Measurements from ENCODE around the gene IQGAP1.
A peak's percentile ranks its signal among the peaks of the same experiment; 100 is the strongest.
"Not testable (repeated sequence)": the region's sequence is repeated elsewhere in the genome, so short reads cannot be mapped to it uniquely, and the experiment has no call there.

IQGAP1 gene, protein sequence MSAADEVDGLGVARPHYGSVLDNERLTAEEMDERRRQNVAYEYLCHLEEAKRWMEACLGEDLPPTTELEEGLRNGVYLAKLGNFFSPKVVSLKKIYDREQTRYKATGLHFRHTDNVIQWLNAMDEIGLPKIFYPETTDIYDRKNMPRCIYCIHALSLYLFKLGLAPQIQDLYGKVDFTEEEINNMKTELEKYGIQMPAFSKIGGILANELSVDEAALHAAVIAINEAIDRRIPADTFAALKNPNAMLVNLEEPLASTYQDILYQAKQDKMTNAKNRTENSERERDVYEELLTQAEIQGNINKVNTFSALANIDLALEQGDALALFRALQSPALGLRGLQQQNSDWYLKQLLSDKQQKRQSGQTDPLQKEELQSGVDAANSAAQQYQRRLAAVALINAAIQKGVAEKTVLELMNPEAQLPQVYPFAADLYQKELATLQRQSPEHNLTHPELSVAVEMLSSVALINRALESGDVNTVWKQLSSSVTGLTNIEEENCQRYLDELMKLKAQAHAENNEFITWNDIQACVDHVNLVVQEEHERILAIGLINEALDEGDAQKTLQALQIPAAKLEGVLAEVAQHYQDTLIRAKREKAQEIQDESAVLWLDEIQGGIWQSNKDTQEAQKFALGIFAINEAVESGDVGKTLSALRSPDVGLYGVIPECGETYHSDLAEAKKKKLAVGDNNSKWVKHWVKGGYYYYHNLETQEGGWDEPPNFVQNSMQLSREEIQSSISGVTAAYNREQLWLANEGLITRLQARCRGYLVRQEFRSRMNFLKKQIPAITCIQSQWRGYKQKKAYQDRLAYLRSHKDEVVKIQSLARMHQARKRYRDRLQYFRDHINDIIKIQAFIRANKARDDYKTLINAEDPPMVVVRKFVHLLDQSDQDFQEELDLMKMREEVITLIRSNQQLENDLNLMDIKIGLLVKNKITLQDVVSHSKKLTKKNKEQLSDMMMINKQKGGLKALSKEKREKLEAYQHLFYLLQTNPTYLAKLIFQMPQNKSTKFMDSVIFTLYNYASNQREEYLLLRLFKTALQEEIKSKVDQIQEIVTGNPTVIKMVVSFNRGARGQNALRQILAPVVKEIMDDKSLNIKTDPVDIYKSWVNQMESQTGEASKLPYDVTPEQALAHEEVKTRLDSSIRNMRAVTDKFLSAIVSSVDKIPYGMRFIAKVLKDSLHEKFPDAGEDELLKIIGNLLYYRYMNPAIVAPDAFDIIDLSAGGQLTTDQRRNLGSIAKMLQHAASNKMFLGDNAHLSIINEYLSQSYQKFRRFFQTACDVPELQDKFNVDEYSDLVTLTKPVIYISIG (N-terminal part only)

DNA sequence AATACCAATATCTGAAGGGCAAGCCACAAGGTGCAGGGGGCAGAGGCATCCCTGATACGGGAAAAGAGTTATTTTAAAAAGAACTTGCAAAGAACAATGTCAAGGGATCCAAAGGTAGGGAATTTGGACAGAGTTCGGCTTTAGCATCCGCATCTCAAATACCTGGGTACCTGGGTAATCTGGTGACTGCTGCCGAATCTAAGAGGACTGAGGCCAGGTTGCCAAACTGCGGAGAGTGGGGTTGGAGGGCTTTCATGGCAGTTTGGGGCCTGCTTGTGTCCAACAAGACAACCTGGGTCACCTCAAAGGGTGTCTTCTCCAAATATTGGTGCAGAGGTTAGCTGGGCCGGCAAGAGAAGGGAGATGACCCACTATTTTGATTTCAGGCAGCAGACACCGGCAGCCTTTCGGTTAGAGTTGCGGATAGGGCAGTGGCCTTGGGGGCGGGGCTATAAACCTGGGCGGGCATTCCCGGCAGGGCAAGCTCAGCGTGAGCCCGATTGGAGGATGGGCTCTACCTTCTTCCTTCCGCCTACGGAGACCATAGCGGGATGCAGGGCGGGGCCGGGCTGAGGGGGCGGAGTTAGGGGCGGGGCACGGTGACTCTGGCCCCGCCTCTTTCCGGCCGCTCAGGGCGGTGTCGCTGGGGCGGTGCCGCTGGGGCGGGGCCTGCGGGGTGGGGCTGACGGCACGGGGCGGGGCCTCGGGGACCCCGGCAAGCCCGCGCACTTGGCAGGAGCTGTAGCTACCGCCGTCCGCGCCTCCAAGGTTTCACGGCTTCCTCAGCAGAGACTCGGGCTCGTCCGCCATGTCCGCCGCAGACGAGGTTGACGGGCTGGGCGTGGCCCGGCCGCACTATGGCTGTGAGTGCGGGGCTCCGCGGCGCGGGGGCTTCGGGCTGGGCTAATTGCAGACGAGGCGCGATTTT, at the start of gene IQGAP1:
Gene IQGAP1, plus strand, starts transcription at position 709 of the 928 bp plus-strand sequence. Its CDS starts 100 bp downstream, at position 809.
- peak; percentile 59 for DNase-seq

DNA sequence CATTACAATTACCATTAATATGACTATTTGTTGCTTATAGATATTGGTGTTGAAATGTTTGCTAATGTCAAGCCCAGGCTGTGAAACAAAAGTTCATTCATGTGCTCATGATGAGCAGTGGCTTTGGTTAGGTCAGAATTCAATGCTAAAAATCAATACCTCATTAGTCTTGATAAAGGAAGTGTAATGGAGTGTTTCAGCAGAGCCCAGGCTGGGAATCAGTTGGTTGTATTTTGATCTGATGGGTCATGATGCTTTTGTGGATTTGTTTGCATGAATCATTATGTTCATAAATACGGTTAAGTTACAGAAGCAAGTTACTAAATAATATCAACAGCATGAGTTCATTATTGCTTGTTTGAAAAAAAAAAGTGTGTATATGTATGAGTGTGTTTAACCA, 49.5 kb upstream of the IQGAP1 start:
- no peak for DNase-seq

DNA sequence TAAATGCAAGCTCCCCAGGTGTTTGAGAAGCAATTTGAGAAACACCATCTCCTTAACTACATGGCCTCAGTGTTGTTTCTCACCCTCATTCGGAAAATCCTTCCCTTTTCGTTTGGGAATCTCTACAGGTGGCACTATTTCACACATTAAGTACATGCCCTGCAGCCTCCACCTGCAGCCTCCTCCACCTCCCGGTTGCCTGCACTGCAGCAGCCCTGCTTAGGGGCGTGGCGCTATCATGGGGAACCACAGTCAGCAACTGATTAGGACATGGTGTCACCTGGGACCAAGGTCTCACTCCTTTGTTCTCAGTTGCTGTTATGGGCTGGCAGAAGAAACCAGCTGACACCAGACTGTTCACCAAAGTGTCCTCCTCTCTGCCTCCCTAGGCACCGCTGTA, 47.7 kb upstream of the IQGAP1 start:
- no peak for DNase-seq

DNA sequence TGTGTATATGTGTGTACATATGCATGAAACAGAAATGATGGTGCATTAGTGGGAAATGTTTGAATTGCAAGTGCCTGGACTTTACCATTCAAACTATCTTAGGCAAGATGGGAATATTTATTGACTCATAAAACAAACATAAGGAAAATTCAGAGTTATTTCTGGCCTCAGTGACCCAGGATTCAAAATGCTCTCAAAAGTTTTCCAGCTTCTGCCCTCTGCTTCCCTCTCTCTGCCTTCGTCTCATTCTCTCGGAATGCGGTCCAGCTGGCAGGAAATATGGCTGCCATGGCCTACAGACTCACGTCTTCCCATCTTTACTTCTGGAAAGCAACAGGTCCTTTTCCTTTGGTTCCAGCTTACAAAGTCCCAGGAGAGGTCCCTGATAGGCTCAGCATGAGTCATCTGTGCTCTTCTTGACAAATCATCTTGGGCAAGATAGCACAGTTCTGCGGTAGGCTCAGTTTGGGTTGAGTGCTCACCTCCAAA, 44.7 kb upstream of the IQGAP1 start:
- DNase-seq = no peak

DNA sequence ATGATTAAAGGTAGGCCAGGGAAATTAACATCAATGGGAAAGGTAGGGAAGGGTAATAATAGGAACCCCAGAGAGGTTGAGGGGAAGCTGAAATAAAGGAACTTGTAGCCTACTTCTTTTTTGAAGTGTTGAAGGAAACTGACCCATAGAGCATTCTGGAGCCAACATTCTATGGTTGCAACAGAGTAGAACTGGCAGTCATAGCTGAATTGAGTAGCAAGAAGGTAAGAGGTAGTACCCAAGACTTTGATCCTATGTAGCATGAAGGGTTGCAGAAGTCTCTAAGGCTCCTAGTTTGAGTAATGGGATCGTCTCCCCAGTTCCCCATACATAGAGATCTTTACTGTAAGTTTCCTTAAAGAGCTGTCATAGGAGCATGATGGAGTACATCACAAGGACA, 43.4 kb upstream of the IQGAP1 start:
- no peak for DNase-seq

DNA sequence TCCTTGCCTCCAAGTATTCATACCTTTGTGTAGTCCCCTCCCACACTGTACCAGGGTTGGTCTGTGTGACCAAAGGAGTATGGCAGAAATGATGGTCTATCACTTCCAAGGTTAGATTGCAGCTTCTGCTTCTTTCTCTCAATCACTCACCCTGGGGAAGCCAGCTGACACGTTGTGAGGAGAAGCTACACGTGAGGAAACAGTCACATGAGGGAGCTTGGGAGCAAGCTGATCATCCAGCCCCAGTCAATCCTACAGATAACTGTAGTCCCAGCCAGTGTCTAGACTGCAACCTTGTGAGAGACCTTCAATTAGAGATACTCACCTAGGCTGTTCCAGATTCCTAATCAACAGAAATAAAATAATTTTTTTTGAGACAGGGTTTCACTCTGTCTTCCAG, 42.2 kb upstream of the IQGAP1 start:
- no peak for DNase-seq

DNA sequence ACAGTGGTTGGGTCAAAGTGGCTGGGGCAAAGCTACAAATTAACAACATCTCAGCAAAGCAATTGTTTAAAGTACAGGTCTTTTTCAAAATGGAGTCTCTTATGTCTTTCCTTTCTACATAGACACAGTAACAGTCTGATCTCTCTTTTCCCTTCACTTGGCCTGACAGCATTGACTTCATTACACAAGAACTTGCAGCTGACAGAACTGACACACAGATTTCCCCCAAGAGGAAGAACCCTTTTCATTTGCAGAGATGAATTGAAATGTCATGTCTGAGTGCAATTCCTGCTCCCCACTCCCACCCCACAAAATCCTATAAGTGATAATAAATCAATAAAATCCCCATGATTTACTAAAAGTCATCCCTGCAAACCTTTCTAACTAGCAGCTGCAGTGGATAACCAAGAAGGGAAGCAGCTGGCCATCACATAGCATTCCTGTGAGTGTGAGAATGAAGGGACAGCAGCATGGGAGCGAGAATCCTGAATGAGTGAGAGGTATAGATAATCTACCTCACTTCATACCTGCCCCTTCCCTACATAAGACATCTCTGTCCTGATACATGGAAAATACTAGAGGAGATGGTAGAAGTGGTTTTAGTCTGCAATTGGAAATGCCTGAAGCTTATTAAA, 40.5 kb upstream of the IQGAP1 start:
- DNase-seq = not testable (repeated sequence)

DNA sequence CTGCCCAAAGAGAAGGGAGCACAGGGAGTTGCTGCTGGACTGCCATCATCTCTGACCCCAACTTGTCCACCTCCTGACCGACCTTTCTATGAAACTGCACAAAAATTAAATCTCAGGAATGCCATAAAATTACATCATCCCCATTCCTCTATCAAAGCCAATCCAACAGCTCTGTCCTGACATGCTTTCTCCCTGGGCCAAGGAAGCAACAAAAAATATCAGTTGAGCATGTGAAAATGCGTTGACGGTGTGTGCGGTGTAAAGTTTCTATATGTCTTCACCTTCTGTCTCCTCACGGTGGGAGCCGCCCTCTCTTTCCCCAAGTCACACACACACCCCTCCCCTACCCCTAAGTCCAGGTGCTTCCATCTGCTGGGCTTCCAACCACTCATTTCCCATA, 39.6 kb upstream of the IQGAP1 start:
- no peak for DNase-seq

DNA sequence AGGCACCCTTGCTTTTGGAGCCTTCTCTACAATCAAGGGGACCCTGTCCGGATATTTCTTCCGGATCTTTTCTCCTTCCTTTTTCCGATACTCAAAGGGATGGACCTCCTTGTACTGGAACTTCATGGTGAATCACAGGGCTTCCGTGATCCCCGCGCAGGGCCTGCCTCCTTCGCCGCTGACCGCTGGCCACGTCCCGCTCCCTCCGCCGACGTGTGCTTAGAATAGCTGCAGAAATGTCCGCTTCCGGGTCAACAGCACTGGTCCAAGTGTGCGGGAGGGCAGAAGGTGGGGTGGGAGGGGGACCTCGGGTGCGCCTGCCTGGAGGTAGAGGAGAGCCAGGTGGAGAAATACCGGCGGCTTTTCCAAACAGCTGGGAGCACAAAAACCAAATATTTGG, 39.0 kb upstream of the IQGAP1 start:
- no peak for DNase-seq

DNA sequence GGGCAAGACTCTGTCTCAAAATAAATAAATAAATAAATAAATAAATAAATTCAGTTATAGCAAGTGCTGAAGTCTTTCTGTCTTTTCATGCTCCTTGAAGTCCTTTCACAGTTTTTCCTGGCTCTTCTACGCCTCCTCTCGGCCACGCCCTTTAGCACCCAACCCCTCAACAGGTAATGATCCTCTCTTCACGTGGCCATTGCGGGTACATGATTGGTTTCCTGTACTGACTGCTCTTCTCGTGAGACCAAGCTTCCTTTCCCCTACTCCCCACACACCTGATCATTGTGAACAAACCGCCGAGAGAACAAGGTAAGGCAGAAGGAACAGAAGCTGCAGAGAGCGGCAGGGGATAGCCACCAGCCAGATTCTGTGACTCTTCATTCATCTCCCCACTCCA, 38.2 kb upstream of the IQGAP1 start:
- no peak for DNase-seq

DNA sequence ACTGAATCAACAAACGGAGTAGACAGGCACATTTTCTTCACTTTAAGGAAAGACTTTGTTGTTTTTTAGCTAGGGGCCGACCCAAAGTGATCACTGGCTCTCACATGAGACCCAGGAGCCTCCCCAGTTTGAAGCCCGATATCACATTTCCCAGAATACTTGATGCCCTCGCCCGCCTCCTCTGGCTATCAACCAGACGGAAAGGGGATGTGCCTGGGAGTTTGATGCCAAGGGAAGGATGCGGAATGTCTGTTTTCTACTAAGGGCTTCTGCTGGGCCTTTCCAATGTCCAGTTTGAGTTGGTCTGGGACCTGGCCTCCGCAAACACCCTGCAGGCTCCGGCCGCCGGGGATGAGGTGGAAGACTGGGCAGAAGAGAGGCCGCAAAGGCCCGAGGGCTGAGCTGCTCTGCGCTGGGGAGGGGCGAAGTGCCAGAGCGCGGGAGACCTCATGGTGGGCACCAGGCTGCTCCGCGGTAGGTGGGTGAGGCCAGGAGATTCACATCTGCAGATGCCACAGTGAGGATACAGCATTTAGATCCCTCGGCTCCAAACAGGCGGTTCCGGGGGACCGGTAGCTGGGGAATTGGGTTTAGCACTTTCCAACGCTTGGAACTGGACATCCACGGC, 36.4 kb upstream of the IQGAP1 start:
- DNase-seq = no peak

DNA sequence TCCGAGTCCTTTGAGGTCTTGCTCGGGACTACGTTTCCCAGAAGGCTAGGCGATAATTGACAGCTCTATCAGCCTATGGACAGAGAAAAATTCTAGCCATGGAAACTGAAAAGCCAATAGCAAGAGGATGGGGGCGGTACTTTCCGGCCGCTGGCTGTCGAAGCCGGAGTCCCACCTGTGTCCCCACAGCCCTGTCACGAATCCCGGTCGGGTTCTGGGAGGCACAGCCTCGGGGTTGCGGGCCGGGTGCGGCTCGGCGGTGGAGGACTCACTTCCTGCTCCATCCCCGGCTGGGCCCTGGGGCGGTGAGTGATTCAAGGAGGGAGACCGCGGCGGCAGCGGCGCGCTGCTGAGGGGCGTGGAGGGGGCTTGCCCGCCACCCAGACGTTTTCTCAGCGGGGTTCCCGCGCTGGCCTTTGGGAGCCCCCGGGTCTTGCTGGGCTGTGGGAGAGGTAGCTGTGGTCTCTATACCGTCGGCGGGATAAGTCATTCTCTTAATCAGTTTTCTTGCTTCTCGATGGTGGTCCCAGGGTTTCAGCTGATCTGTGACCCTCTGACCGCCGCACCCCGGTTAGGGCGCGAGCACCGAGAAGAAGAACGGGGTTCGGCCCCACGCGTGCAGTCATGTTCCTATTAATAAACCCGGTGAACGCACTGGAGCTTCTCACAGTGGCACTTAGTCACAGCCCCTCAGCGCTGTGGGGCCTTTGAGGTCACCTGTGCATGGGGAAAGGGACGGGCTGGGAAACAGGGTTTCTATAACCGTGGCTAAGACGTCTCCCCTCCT, 35.7 kb upstream of the IQGAP1 start, which contains the start of gene ZNF774:
Gene ZNF774, plus strand, starts transcription at position 178 of the 787 bp plus-strand sequence. CDS start 2,377 bp downstream, outside the sequence.
- DNase-seq = peak; percentile 81

DNA sequence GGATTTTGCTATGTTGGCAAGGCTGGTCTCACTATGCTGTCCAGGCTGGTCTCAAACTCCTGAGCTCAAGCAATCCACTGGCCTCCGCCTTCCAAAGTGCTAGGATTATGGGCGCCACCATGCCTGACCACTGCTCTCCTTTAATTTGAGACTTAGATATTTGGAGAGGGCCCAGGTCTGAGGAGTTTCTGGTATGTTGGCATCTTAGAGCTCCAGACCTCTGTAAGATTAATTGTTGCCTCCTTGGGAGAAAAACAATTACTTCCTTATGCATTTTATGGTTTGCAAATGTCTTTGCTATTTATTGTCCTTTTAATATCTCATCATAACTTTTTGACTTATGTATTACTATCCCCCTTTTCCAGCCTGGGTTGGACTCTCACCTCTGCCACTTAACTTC, 33.1 kb upstream of the IQGAP1 start:
- no peak for DNase-seq

DNA sequence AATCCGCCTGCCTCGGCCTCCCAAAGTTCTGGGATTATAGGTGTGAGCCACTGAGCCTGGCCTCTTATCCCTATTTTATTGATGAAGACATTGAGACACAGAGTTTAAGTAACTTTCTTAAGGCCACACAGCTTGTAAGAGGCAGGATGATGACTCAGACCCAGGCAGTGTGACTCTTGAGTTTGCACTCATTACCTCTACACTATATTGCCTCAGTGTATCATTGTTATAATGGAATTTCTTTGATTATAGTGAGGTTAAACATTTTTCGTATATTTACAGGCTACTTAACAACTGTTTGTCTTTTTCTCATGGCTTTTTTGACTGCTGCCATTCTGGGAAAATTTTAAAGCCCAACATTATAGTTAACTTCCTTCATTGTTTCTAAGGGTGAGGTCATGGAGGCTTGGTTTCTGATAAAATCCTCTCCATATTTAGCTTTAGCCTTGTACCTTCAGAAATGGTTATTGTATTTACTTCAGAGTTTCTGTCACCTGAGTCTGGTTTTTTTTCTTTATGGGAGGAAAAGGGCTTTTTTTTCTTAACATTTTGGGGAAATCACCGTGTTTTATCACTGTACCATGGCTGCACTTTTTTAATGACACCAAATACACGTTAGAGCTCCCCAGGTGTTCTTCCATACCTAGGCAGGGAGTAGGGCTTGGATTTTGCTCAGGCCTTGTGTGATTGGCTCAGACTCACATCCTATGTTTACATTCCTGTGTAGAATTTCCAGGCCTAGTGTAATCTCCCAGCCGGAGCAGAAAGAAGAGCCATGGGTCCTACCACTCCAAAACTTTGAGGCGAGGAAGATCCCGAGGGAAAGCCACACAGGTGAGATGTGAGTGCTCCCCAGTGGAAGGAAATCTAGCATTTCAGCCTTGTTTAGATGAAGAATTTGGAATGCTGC, 29.7 kb upstream of the IQGAP1 start:
- DNase-seq = no peak

DNA sequence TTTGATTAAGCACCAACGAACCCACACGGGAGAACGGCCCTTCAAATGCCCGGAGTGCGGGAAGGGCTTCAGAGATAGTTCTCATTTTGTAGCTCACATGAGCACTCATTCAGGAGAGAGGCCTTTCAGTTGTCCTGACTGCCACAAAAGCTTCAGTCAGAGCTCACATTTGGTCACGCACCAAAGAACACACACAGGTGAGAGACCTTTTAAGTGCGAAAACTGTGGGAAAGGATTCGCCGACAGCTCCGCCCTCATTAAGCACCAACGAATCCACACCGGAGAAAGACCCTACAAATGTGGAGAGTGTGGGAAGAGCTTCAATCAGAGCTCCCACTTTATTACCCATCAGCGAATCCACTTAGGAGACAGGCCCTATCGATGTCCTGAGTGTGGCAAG, 27.3 kb upstream of the IQGAP1 start:
- no peak for DNase-seq

DNA sequence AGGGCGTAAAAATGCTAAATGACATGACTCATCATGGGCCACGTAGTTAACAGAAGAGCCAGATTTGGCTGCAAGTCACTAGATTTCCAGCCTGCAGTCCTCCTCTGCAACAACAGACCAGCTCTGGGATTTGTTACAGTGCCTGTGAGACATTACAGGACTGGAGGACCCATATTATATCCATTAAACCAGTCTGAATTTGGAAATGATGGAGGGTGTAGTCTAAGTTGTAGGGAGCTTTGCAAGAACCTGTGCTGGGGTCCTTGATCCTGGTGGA, 25.2 kb upstream of the IQGAP1 start:
- no peak for DNase-seq

DNA sequence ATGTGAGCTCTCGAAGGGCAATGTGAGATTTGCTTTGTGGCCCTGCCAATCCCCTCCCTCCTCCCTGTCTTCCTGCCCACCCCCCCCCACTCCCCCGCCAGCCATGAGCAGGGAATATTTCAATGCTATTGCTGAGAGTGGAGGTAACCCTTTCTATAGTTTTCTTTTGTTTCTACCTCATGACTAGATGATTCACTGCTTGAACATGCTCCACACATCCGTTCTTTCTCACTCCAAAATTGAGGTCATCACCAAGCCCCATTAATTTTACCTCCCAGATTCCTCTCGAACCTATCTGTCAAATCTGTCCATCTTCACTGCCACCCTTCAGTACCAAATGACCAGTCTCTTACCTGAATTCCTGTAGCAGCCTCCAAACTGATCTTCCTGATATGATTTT, 23.8 kb upstream of the IQGAP1 start:
- no peak for DNase-seq

DNA sequence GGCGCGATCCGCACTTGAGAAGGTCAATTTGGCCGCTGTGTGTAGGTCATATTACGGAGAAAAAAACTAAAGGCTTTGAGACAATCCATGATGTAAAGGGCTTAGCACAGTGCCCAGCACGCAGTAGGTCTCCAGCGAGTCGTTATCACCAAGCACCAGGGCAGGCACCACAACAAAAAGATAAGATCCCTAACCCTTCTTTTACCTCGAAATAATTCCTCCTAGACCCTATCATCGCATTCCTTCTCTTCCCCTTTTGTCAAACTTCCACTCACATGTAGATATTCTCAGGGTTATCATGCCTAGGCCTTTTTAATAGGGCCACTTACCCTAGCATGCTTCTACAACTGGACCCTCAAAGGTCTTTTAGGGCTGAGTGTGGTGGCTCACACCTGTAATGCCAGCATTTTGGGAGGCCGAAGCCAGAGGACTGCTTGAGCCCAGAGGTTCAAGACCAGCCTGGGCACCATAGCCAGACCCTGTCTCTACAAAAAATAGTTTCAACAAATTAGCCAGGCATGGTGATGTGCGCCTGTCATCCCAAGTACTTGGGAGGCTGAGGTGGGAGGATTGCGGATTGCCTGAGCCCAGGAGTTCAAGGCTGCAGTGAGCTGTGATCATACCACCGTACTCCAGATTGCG, 22.5 kb upstream of the IQGAP1 start:
- no peak for DNase-seq
